ENCODE data around the gene SIX5. TPM values are rescaled to one million over a fixed set of nuclear protein-coding genes. Genes with fewer than 3 reads are reported as not detected.
A peak's percentile ranks its signal among the peaks of the same experiment; 100 is the strongest.

Gene SIX5
- total RNA-seq, 1 experiment from 2014 or later, result 26.0 TPM

GRCh38 chr19:45817725-45818301 is 48.8 kb upstream of the SIX5 start (continued):
- TF ChIP-seq, protein P1, sequence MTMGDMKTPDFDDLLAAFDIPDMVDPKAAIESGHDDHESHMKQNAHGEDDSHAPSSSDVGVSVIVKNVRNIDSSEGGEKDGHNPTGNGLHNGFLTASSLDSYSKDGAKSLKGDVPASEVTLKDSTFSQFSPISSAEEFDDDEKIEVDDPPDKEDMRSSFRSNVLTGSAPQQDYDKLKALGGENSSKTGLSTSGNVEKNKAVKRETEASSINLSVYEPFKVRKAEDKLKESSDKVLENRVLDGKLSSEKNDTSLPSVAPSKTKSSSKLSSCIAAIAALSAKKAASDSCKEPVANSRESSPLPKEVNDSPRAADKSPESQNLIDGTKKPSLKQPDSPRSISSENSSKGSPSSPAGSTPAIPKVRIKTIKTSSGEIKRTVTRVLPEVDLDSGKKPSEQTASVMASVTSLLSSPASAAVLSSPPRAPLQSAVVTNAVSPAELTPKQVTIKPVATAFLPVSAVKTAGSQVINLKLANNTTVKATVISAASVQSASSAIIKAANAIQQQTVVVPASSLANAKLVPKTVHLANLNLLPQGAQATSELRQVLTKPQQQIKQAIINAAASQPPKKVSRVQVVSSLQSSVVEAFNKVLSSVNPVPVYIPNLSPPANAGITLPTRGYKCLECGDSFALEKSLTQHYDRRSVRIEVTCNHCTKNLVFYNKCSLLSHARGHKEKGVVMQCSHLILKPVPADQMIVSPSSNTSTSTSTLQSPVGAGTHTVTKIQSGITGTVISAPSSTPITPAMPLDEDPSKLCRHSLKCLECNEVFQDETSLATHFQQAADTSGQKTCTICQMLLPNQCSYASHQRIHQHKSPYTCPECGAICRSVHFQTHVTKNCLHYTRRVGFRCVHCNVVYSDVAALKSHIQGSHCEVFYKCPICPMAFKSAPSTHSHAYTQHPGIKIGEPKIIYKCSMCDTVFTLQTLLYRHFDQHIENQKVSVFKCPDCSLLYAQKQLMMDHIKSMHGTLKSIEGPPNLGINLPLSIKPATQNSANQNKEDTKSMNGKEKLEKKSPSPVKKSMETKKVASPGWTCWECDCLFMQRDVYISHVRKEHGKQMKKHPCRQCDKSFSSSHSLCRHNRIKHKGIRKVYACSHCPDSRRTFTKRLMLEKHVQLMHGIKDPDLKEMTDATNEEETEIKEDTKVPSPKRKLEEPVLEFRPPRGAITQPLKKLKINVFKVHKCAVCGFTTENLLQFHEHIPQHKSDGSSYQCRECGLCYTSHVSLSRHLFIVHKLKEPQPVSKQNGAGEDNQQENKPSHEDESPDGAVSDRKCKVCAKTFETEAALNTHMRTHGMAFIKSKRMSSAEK (CRISPR knock-in tag; IDR thresholded peaks at IDR 0.05; ENCODE audit: borderline replicate concordance), result no peak
- TF ChIP-seq FOXP1 (CRISPR knock-in tag; IDR thresholded peaks at IDR 0.05; ENCODE audit: borderline replicate concordance), result peak; percentile 28; the same call in 1 of the 2 replicates
- TF ChIP-seq ZBTB43 (CRISPR knock-in tag; IDR thresholded peaks at IDR 0.05), result no peak
- TF ChIP-seq NR2C2 (CRISPR knock-in tag; IDR thresholded peaks at IDR 0.05), result no peak
- TF ChIP-seq, protein P2, sequence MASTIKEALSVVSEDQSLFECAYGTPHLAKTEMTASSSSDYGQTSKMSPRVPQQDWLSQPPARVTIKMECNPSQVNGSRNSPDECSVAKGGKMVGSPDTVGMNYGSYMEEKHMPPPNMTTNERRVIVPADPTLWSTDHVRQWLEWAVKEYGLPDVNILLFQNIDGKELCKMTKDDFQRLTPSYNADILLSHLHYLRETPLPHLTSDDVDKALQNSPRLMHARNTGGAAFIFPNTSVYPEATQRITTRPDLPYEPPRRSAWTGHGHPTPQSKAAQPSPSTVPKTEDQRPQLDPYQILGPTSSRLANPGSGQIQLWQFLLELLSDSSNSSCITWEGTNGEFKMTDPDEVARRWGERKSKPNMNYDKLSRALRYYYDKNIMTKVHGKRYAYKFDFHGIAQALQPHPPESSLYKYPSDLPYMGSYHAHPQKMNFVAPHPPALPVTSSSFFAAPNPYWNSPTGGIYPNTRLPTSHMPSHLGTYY (CRISPR knock-in tag; IDR thresholded peaks at IDR 0.05), result no peak
- TF ChIP-seq HMGA2 (CRISPR knock-in tag; IDR thresholded peaks at IDR 0.05), result no peak
- no peak for TF ChIP-seq MXD4 (CRISPR knock-in tag; IDR thresholded peaks at IDR 0.05; ENCODE audit: borderline replicate concordance)

DNA sequence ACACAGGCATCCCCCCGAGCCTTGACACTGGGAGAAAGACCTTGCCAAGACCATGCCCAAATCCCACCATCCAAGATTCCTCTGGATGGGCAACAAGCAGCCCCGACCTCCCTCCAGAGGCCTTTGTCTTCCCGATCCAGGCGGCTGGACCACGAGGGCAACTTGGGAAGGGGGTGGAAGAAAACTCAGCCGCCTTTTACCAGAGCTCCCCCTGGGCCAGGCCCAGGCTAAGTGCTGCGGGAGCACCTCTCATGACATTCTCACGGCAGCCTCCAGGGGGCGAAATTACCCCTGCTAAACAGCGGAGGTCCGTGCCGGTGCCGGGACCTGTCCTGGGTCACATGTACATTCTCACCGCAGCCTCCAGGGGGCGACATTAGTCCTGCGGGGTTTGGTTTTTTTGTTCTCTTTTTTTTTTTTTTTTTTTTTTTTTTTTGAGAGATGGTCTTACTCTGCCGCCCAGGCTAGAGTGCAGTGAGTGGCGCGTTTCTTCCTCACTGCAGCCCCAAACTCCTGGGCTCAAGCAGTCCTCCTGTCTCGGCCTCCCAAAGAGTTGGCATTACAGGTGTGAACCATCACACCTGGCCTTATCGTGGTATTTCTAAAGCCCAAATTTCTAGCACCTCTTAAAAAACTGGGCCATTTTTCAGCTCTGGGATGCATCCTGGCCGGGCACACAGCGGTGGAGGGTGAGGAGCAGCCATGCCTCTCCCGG is 48.1 kb upstream of the SIX5 start:
- CTCF ChIA-PET, result interaction anchor here (0.5 to 7.2 kb wide), 82 partner anchors 9 to 1534 kb away, joined by 3 to 135 read pairs (median 5); partner anchors contain the start of genes CALM3, DMPK, DMWD and FBXO46
- no peaks in the 10 kb centered on the region; the same call in none of the 2 replicates for H3K27me3 Mint-ChIP-seq (ENCODE audit: low read depth)
- peak; percentile 72 for ATAC-seq
- H3K27ac Mint-ChIP-seq, result peak overlapping the region; percentile 83; the same call in 1 of the 2 replicates
- no peaks in the 10 kb centered on the region for H3K9me3 Mint-ChIP-seq
- POLR2A ChIA-PET, result interaction anchor here (0.6 to 4.0 kb wide), 5 partner anchors 24 to 172 kb away, joined by 3 to 47 read pairs (median 6); partner anchors contain the start of genes DMWD, FOXA3, SIX5 and SYMPK
- DNase-seq (ENCODE audit: low spot score), result peak; percentile 100
- peaks cover 14% of the 10 kb centered on the region for H3K36me3 Mint-ChIP-seq
- H3K4me1 Mint-ChIP-seq, result peaks cover 37% of the 10 kb centered on the region
- peak overlapping the region; percentile 89 for H3K4me3 Mint-ChIP-seq
- TF ChIP-seq NR3C1 (CRISPR knock-in tag; conservative IDR thresholded peaks at IDR 0.05; ENCODE audit: low read depth), result no peak
- TF ChIP-seq NR2C2 (CRISPR knock-in tag; IDR thresholded peaks at IDR 0.05), result no peak
- TF ChIP-seq E2F5 (CRISPR knock-in tag; IDR thresholded peaks at IDR 0.05), result no peak
- TF ChIP-seq, protein P3, sequence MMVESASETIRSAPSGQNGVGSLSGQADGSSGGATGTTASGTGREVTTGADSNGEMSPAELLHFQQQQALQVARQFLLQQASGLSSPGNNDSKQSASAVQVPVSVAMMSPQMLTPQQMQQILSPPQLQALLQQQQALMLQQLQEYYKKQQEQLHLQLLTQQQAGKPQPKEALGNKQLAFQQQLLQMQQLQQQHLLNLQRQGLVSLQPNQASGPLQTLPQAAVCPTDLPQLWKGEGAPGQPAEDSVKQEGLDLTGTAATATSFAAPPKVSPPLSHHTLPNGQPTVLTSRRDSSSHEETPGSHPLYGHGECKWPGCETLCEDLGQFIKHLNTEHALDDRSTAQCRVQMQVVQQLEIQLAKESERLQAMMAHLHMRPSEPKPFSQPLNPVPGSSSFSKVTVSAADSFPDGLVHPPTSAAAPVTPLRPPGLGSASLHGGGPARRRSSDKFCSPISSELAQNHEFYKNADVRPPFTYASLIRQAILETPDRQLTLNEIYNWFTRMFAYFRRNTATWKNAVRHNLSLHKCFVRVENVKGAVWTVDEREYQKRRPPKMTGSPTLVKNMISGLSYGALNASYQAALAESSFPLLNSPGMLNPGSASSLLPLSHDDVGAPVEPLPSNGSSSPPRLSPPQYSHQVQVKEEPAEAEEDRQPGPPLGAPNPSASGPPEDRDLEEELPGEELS (CRISPR knock-in tag; IDR thresholded peaks at IDR 0.05), result no peak
- TF ChIP-seq ZNF263 (CRISPR knock-in tag; IDR thresholded peaks at IDR 0.05; ENCODE audit: low read depth), result peak; percentile 28; the same call in 1 of the 2 replicates
- TF ChIP-seq, protein P4, sequence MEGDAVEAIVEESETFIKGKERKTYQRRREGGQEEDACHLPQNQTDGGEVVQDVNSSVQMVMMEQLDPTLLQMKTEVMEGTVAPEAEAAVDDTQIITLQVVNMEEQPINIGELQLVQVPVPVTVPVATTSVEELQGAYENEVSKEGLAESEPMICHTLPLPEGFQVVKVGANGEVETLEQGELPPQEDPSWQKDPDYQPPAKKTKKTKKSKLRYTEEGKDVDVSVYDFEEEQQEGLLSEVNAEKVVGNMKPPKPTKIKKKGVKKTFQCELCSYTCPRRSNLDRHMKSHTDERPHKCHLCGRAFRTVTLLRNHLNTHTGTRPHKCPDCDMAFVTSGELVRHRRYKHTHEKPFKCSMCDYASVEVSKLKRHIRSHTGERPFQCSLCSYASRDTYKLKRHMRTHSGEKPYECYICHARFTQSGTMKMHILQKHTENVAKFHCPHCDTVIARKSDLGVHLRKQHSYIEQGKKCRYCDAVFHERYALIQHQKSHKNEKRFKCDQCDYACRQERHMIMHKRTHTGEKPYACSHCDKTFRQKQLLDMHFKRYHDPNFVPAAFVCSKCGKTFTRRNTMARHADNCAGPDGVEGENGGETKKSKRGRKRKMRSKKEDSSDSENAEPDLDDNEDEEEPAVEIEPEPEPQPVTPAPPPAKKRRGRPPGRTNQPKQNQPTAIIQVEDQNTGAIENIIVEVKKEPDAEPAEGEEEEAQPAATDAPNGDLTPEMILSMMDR (IDR thresholded peaks at IDR 0.05), result peak; percentile 98
- peak; percentile 79 for TF ChIP-seq MAX (CRISPR knock-in tag; IDR thresholded peaks at IDR 0.05)
- TF ChIP-seq NR1H2 (CRISPR knock-in tag; IDR thresholded peaks at IDR 0.05), result no peak
- no peak for TF ChIP-seq JUN (CRISPR knock-in tag; IDR thresholded peaks at IDR 0.05)
- TF ChIP-seq, protein P5, sequence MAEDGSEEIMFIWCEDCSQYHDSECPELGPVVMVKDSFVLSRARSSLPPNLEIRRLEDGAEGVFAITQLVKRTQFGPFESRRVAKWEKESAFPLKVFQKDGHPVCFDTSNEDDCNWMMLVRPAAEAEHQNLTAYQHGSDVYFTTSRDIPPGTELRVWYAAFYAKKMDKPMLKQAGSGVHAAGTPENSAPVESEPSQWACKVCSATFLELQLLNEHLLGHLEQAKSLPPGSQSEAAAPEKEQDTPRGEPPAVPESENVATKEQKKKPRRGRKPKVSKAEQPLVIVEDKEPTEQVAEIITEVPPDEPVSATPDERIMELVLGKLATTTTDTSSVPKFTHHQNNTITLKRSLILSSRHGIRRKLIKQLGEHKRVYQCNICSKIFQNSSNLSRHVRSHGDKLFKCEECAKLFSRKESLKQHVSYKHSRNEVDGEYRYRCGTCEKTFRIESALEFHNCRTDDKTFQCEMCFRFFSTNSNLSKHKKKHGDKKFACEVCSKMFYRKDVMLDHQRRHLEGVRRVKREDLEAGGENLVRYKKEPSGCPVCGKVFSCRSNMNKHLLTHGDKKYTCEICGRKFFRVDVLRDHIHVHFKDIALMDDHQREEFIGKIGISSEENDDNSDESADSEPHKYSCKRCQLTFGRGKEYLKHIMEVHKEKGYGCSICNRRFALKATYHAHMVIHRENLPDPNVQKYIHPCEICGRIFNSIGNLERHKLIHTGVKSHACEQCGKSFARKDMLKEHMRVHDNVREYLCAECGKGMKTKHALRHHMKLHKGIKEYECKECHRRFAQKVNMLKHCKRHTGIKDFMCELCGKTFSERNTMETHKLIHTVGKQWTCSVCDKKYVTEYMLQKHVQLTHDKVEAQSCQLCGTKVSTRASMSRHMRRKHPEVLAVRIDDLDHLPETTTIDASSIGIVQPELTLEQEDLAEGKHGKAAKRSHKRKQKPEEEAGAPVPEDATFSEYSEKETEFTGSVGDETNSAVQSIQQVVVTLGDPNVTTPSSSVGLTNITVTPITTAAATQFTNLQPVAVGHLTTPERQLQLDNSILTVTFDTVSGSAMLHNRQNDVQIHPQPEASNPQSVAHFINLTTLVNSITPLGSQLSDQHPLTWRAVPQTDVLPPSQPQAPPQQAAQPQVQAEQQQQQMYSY (CRISPR knock-in tag; IDR thresholded peaks at IDR 0.05), result no peak
- TF ChIP-seq ZNF671 (CRISPR knock-in tag; IDR thresholded peaks at IDR 0.05), result no peak
- TF ChIP-seq OVOL2 (CRISPR knock-in tag; IDR thresholded peaks at IDR 0.05; ENCODE audit: borderline replicate concordance), result no peak

All from WTC11 (cell line).